Activated T-cell treated with anti-CD3 and anti-CD28 coated beads, Interleukin-2, amount 50 U/mL, for 24 hours (primary cell): ENCODE results near the gene SULT1A2.
A peak's percentile ranks its signal among the peaks of the same experiment; 100 is the strongest.
"Not testable (repeated sequence)": the region's sequence is repeated elsewhere in the genome, so short reads cannot be mapped to it uniquely, and the experiment has no call there.

Experiments used
- DNase-seq: peaks from one replicate; pipeline ENCODE4 v3.0.0-alpha.2; 2020
- H3K27ac Mint-ChIP-seq: 2 replicates; pipeline ENCODE4 v1.8.0; 2020; ENCODE audit warnings: mild to moderate bottlenecking, mixed read lengths
- H3K27me3 Mint-ChIP-seq: 2 replicates; pipeline ENCODE4 v1.8.0; 2020; ENCODE audit warnings: mixed read lengths
- H3K36me3 Mint-ChIP-seq: 2 replicates; pipeline ENCODE4 v1.8.0; 2020; ENCODE audit warnings: low read depth, mixed read lengths
- H3K4me1 Mint-ChIP-seq: 2 replicates; pipeline ENCODE4 v1.8.0; 2020; ENCODE audit warnings: low read depth, mixed read lengths
- H3K4me3 Mint-ChIP-seq: 2 replicates; pipeline ENCODE4 v1.8.0; 2020; ENCODE audit warnings: mild to moderate bottlenecking, moderate library complexity, mixed read lengths
- H3K9me3 Mint-ChIP-seq: 2 replicates; pipeline ENCODE4 v1.8.0; 2020; ENCODE audit warnings: mixed read lengths

Gene SULT1A2

DNA sequence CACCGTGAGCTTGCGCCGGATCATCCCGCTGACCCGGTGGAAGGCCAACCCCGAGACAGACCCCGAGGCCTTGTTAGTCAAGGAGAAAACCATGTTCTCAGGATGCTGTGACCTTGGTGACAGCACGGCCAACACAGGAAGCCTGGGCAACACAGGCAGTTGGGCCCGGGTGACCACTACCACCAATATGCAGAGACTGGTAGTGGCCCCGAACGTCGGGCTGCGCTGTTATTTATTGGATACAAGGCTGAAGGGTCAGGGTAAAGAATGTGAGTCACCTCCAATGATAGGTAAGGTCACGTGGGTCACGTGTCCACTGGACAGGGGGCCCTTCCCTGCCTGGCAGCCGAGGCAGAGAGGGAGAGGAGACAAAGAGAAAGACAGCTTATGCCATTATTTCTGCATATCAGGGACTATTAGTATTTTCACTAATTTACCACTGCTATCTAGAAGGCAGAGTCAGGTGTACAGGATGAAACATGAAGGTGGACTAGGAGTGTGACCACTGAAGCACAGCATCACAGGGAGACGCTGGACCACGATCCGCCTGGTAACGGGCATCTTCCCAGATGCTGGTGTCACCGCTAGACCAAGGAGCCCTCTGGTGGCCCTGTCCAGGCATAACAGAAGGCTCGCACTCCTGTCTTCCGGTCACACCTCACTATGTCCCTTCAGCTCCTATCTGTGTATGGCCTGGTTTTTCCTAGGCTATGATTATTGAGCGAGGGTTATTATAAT lies 18.8 kb upstream of the SULT1A2 start:
- not testable (repeated sequence) for H3K4me3 Mint-ChIP-seq, H3K27ac Mint-ChIP-seq, H3K9me3 Mint-ChIP-seq, DNase-seq, H3K27me3 Mint-ChIP-seq
- H3K4me1 Mint-ChIP-seq = peaks cover 12% of the 10 kb centered on the region
- H3K36me3 Mint-ChIP-seq = peaks cover 33% of the 10 kb centered on the region

DNA sequence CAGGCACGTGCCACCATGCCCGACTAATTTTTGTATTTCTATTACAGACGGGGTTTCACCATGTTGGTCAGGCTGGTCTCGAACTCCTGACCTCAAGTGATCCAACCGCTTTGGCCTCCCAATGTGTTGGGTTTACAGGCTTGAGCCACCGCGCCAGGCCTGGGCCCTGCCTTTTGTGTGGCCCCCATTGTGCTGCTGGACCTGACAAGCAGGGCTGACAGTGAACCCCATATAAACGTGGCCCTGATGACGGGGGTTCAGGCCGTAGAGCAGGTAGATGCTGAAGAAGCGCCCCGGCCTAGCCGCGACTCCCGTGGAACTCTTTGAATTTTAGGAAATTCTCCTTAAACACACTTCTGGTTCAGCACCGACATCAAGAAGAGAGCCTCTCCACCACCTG lies 17.7 kb upstream of the SULT1A2 start:
- H3K27me3 Mint-ChIP-seq, H3K27ac Mint-ChIP-seq, DNase-seq, H3K4me3 Mint-ChIP-seq, H3K9me3 Mint-ChIP-seq: not testable (repeated sequence)
- peaks cover 25% of the 10 kb centered on the region for H3K36me3 Mint-ChIP-seq
- peaks cover 21% of the 10 kb centered on the region for H3K4me1 Mint-ChIP-seq

DNA sequence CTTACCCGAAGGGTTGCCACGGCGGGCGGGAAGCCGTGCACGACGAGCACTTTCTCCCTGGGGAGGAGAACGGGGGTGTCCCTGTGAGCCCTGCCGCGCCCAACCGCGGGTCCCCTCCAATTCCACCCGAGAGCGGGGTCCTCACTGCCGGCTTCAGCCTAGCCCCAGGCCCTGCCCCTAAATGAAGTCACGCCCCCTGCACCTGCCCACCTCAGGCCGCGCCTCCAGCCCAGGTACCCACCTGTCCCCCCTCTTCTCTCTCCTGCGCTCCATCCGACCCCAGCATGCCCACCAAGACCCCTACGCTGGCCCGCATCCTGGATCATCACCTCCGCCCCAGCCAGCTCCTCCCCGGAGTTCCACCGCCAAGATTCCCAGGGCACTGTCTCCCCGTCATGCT lies 17.1 kb upstream of the SULT1A2 start:
- peaks cover 19% of the 10 kb centered on the region for H3K36me3 Mint-ChIP-seq
- not testable (repeated sequence) for H3K9me3 Mint-ChIP-seq

DNA sequence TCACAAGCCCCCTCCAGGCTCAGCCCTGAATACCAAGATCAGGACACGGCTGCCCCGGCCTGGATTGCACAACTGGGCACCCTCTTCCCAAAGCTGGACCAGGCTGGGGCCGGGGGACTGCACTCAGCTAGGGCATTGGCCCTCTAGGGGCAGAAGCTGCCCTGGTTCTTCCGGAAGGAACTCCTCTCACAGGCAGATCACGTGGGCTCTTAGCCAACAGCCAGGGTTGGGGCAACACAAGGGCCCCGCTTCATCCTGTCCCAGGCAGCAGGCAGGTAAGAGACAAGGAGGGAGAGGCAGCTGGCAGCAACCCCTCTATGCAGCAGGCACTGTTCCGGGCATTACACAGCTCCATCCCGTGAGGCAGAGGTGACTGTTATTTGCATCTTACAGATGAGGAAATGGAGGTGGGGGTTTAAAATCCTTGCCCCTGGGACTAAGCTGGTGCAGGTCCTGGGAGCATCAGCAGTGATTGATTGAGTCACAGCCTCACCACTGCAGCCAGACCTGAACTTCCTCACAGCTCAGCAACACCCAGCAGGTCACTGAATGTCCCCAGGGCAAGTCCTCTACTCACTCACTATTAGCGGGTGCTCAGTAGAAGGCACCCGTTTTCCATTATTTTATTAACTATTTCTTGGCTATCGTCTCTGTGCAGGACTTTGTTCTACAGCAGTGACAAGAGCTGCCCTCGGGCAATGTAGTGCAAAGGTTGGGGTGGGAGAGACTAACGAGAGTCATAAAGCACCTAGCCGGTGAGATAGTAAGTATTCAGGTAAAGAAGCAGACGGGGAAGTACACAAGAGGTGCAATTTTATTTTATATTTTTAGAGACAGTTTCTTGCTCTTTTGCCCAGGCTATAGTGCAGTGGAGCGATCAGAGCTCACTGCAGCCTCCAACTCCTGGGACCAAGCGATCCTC lies 15.8 kb upstream of the SULT1A2 start:
- not testable (repeated sequence) for H3K4me3 Mint-ChIP-seq, H3K9me3 Mint-ChIP-seq, DNase-seq, H3K27me3 Mint-ChIP-seq, H3K27ac Mint-ChIP-seq
- peaks cover 14% of the 10 kb centered on the region for H3K36me3 Mint-ChIP-seq
- peaks cover 24% of the 10 kb centered on the region for H3K4me1 Mint-ChIP-seq

More for the DNA sequence above, 17.1 kb upstream of the SULT1A2 start:
- H3K27ac Mint-ChIP-seq, DNase-seq, H3K4me3 Mint-ChIP-seq, H3K27me3 Mint-ChIP-seq: not testable (repeated sequence)
- peaks cover 24% of the 10 kb centered on the region for H3K4me1 Mint-ChIP-seq

DNA sequence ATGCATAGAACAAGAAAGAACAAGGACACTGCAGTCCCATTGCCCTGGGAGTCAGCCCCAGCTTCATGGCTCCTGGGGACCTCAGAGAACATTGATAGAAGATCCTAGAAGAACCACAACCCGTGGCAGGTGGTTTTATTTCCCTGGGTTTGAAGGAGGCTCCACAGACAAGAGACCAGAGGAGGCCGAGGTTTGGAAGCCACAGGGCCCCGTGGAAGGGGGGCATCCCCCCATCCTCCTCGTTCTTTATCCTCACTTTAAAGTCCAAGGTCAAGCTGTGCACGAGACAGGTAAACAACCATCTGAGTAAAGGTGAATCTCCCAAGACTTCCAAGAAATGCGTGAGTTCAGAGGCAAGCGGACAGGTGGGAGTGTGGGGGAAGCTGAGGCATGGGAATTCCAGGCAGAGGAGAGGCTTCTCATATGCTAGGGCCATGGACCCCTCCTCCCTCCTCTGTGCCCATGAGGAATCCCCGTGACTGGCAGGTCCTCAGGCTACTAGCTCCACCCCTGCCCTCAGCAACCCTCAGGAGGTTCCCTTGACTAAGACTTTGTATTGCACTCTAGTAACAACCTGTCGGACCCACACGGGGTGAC lies 13.8 kb upstream of the SULT1A2 start:
- no peaks in the 10 kb centered on the region for H3K9me3 Mint-ChIP-seq
- no peaks in the 10 kb centered on the region for H3K27me3 Mint-ChIP-seq
- H3K4me1 Mint-ChIP-seq = peaks cover 19% of the 10 kb centered on the region
- H3K4me3 Mint-ChIP-seq = no peak overlapping the region
- peak overlapping the region; percentile 9 for H3K27ac Mint-ChIP-seq
- H3K36me3 Mint-ChIP-seq = peaks cover 18% of the 10 kb centered on the region
- no peak for DNase-seq

DNA sequence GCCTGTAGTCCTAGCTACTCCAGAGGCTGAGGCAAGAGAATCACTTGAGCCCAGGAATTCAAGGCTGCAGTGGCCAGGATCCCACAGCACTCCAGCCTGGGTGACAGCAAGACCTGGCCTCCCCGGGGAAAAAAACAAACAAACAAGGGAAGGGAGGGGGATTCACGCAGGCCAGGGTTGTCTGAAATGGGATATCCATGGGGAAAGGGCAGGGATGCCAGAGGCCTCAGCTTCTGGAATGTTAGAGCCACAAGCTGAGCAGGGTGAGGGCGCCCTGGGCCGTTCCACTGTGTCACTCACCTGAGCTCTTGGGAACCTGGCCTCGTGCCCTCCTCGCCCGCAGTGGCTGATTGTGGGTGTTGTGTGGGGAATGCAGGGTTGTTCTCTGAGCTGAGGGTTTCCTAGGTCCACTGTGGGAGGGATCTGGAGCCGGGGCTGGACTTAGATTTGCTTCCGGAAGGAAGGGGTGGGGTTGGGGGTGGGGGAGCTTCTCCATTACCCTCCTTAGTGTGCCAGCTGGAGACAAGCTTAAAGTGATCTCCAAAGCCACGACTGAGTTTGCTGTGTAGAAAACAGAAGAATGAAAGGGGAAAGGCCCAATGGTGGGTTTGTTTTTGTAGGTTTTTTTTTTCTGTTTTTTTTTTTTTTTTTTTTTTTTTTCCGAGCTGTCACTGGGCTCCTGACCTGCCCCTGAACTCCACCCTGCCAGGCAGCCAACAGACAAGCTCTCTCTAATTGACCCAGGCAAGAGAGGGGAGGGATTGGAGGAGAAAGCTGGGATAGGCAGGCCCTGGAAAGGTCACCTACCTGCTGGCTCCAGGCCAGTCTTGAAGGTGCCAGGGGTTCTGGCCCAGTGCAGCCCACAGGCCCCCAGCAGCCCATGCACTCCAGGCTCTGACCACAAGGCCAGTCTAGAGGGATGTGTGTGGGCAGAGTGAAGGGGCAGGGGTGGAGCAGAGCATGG lies 13.1 kb upstream of the SULT1A2 start, which contains the start of gene SULT1A1:
Gene SULT1A1 (minus strand): TSS at position 414 of the 964 bp plus-strand sequence. CDS start 1,189 bp downstream, outside the sequence.
- H3K27me3 Mint-ChIP-seq = no peaks in the 10 kb centered on the region
- H3K9me3 Mint-ChIP-seq = no peaks in the 10 kb centered on the region
- peak within 1 kb of the TSS; percentile 62 for H3K27ac Mint-ChIP-seq
- no peak for DNase-seq
- peaks cover 17% of the 10 kb centered on the region for H3K4me1 Mint-ChIP-seq
- H3K36me3 Mint-ChIP-seq = peaks cover 20% of the 10 kb centered on the region
- H3K4me3 Mint-ChIP-seq = no peak within 1 kb of the TSS

DNA sequence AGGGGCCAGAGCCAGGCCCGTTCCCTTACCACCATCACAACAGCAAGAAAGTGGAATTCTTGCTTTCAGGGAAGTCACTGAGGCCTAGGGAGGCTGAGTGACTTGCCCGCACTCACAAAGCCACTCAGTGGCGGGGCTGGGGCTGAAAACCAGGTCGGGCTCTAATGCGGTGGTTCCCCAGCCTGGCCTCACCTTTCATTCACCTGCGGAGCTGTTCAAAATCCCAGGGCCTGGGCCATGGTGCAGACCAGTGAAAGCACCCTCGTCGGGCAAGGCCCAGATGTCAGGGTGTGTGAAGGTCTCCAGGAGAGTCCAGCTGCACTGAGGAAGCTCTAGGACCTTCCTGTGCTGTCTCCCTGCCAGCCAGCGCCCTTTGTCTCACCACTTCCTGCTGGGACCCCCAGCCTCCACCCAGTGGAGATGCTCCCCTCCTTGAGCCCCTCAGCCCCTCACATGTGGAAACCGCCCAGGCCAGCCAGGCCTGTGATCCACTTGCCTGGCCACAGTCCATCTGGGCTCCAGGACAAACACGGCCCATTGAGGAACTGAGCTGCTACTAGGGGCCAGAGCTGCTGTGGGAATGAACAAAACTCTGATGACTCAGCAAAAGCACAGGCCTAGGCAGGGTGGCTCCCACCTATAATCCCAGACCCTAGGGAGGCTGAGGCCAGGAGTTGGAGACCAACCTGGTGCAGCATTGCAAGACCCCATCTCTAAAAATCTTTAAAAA lies 12.2 kb upstream of the SULT1A2 start:
- H3K27me3 Mint-ChIP-seq, H3K9me3 Mint-ChIP-seq, H3K4me3 Mint-ChIP-seq: not testable (repeated sequence)
- Mint-ChIP-seq H3K27ac (peak overlapping the region; percentile 62), H3K4me1 (peaks cover 17% of the 10 kb centered on the region), H3K36me3 (peaks cover 20% of the 10 kb centered on the region)
- DNase-seq = peak; percentile 29

DNA sequence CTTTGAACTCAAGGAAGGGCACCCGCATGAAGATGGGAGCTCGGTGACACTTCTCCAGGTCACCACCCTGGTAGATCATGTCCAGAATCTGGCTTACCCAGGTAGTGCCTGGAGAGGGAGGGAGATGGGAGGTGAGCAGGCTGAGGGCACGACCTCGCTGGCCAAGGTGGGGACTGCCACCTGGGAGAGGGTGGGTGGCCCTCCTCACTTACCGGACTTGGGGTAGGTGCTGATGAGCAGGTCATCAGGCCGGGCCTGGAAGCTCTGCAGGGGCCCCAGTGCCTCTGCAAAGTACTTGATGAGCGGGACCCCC lies 11.6 kb upstream of the SULT1A2 start:
- not testable (repeated sequence) for H3K27ac Mint-ChIP-seq, H3K27me3 Mint-ChIP-seq
- peaks cover 17% of the 10 kb centered on the region for H3K4me1 Mint-ChIP-seq

DNA sequence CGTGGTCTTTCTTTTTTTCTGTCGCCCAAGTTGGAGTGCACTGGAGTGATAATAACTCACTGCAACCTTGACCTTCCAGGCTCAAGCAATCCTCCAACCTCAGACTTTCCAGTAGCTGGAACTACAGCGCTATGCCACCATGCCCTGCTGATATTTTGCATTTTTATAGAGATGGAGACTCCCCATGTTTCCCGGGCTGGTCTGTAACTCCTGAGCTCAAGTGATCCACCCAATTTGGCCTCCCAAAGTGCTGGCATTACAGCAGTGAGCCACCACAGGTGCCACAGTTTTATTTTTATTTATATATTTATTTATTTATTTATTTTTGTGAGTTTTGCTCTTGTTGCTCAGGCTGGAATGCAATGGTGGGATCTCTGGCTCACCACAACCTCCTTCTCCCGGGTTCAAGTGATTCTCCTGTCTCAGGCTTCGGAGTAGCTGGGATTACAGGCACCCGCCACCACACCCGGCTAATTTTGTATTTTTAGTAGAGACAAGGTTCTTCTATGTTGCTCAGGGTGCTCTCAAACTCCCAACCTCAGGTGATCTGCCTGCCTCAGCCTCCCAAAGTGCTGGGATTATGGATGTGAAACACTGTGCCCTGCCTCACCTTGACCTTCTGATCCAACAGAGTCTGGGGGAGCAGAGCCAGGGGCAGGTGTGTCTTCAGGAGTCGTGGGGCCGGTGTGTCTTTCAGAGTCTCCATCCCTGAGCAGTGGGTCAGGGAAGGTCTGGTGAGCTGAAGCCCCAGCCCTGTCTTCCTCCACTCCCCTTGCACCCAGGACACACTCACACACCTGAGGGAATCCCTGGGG lies 11.0 kb upstream of the SULT1A2 start:
- H3K4me3 Mint-ChIP-seq, H3K27ac Mint-ChIP-seq, H3K9me3 Mint-ChIP-seq, H3K27me3 Mint-ChIP-seq: not testable (repeated sequence)
- peak; percentile 27 for DNase-seq
- Mint-ChIP-seq H3K4me1 (peaks cover 17% of the 10 kb centered on the region), H3K36me3 (peaks cover 20% of the 10 kb centered on the region)

More for the DNA sequence above, 11.6 kb upstream of the SULT1A2 start:
- DNase-seq, H3K9me3 Mint-ChIP-seq, H3K4me3 Mint-ChIP-seq: not testable (repeated sequence)
- peaks cover 20% of the 10 kb centered on the region for H3K36me3 Mint-ChIP-seq

DNA sequence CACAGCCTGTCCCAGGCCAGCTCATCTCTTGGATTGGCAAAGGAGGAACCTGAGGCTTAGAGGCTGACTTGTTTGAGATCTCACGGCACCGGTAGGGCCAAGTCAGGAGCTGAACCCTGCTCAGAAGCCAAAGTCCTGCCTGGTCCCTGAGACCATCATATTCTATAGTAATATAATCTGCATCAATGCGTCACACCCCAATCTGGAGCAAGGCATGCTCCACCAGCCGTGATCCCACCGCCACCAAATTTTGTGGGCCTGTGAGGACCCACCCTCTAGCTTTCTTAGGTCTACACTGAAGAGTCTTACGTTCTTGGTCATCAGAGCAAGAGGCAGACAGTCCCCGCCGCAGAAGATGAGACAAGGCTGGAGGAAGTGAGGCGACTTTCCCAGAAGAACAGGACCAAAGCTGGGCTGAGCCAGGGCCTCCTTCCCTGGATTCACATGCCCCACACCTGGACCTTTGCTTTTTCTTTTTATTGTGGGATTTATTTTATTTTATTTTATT lies 10.3 kb upstream of the SULT1A2 start:
- no peaks in the 10 kb centered on the region for H3K9me3 Mint-ChIP-seq
- H3K4me3 Mint-ChIP-seq = no peak overlapping the region
- H3K36me3 Mint-ChIP-seq = peaks cover 20% of the 10 kb centered on the region
- peaks cover 17% of the 10 kb centered on the region for H3K4me1 Mint-ChIP-seq
- no peak overlapping the region for H3K27ac Mint-ChIP-seq
- no peaks in the 10 kb centered on the region for H3K27me3 Mint-ChIP-seq
- no peak for DNase-seq

DNA sequence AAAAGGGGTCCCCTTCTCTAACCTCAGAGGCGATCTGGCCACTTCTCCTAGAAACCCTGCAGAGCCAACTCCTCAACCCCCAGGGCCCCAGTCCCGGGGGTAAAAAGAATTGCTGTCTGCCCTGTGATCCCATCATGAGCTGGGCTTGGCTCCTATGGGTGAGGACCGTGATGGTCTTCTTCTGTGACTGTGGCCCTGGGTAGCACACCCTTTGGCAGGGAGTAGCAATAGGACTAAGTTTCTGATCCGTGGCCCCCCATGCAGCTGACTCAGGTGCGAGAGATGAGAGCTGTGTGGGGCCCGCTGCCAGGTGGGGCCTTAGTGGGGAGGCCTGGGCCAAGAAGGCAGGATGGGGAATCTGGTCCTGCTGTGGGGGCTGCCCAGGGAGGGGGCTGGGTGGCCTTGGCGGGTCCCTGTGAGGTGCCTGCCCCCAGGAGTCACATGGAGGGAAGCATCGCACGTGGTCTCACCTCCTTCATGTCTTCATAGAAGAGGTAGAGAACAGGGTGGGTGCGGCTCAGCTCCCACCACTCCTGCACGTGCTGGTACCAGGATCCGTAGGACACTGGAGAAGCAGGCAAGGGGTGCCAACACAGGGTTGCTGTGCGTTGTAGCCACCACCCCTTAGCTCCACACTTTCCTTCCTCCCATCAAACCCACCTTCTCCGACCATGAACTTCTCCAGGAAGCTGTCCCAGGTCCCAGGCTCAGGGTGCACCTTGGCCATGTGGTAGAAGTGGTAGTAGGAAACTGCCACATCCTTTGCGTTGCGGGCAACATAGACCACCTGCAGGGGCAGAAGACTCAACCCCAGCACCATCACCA lies 9.7 kb upstream of the SULT1A2 start:
- peaks cover 17% of the 10 kb centered on the region for H3K4me1 Mint-ChIP-seq
- no peak for DNase-seq
- H3K36me3 Mint-ChIP-seq = peaks cover 20% of the 10 kb centered on the region
- no peak overlapping the region for H3K27ac Mint-ChIP-seq
- no peak overlapping the region for H3K4me3 Mint-ChIP-seq
- H3K9me3 Mint-ChIP-seq = no peaks in the 10 kb centered on the region
- H3K27me3 Mint-ChIP-seq = no peaks in the 10 kb centered on the region

DNA sequence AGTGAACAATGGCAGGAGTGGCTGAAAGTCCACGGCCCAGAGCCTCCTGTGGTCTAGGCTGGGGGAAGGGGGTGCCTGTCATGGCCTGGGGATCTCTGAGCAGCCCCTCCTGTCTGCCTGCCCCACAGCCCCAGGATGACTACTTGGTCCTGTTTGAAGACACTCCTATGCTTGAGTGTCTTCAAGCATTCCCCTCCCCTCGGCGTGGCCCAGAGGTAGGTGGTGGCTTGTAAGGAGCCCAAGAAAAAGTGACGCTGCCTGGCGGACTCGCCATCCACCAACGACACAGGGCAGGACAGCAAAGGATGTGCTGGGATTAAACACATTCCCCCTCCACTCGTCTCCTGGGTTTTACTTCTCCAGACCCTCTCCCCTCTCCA lies 7.3 kb upstream of the SULT1A2 start:
- Mint-ChIP-seq H3K4me3 (no peak overlapping the region), H3K9me3 (no peaks in the 10 kb centered on the region), H3K36me3 (peaks cover 20% of the 10 kb centered on the region), H3K27me3 (no peaks in the 10 kb centered on the region), H3K27ac (no peak overlapping the region), H3K4me1 (no peaks in the 10 kb centered on the region)
- DNase-seq = no peak
